ENCODE results near the gene SNX14. TPM values are rescaled to one million over a fixed set of nuclear protein-coding genes. Genes with fewer than 3 reads are reported as not detected.

The SNX14 gene
- total and polyA plus RNA-seq, 2 of the 13 experiments (the other 11 are each of a cell fraction or from before 2014, with no cell fraction given), result 83.5 to 112 TPM

DNA sequence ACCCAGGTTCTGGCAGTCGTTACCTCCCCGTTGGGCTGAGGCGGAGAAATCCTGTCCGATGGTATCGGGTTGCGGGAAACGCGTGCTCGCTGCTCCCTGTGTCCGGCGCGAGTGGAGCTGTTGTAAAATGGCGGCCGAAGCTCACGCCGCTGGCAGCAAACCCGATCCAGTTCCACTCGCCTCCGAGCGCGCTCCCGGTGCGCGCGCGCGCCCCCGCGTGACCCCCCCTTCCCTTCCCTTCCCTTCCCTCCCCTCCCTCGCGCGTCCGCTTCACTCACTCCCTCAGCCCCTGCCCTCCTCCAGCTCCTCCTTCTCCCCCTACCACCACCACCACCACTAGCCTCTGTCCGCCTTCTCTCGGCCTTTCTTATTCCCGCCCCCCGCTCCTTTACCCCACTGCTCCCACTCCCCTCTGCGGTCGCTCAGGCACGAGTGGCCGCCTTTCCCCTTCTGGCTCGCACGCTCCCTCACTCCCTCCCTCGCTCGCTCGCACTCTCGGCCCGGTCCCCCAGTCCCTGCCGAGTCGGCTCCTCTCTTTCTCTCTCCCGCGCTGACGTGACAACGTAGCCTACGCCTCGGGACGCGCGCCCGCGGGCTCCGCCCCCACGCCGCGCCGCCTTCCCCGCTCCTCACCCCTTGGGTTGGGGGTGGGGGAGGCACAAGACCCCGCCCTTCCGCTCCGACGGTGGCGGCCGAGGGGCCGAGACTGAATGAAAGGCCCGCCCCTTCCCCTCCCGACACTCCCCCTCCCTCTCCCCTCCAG, 49.3 kb upstream of the SNX14 start, which contains the start of gene SYNCRIP (continued):
- TF ChIP-seq, protein P1, sequence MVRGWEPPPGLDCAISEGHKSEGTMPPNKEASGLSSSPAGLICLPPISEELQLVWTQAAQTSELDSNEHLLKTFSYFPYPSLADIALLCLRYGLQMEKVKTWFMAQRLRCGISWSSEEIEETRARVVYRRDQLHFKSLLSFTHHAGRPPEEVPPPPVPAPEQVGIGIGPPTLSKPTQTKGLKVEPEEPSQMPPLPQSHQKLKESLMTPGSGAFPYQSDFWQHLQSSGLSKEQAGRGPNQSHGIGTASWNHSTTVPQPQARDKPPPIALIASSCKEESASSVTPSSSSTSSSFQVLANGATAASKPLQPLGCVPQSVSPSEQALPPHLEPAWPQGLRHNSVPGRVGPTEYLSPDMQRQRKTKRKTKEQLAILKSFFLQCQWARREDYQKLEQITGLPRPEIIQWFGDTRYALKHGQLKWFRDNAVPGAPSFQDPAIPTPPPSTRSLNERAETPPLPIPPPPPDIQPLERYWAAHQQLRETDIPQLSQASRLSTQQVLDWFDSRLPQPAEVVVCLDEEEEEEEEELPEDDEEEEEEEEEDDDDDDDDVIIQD (CRISPR knock-in tag; IDR thresholded peaks at IDR 0.05; ENCODE audit: low read depth), result peak; percentile 11; the same call in 1 of the 2 replicates
- TF ChIP-seq ELF1 (CRISPR knock-in tag; IDR thresholded peaks at IDR 0.05), result 0 out of 2 replicates have a peak, but pooled peaks have one; percentile 17
- peak; percentile 43; the same call in 1 of the 2 replicates for TF ChIP-seq ZFY (CRISPR knock-in tag; IDR thresholded peaks at IDR 0.05)
- TF ChIP-seq ZNF589 (CRISPR knock-in tag; conservative IDR thresholded peaks at IDR 0.05), result 0 out of 2 replicates have a peak, but pooled peaks have one; percentile 3
- no peak for TF ChIP-seq KLF11 (CRISPR knock-in tag; IDR thresholded peaks at IDR 0.05)
- TF ChIP-seq, protein P2, sequence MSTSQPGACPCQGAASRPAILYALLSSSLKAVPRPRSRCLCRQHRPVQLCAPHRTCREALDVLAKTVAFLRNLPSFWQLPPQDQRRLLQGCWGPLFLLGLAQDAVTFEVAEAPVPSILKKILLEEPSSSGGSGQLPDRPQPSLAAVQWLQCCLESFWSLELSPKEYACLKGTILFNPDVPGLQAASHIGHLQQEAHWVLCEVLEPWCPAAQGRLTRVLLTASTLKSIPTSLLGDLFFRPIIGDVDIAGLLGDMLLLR (CRISPR knock-in tag; IDR thresholded peaks at IDR 0.05), result peak; percentile 82; the same call in 1 of the 2 replicates
- TF ChIP-seq, protein P3, sequence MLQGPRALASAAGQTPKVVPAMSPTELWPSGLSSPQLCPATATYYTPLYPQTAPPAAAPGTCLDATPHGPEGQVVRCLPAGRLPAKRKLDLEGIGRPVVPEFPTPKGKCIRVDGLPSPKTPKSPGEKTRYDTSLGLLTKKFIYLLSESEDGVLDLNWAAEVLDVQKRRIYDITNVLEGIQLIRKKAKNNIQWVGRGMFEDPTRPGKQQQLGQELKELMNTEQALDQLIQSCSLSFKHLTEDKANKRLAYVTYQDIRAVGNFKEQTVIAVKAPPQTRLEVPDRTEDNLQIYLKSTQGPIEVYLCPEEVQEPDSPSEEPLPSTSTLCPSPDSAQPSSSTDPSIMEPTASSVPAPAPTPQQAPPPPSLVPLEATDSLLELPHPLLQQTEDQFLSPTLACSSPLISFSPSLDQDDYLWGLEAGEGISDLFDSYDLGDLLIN (CRISPR knock-in tag; IDR thresholded peaks at IDR 0.05; ENCODE audit: borderline replicate concordance), result peak; percentile 83; the same call in 1 of the 2 replicates
- TF ChIP-seq FOXK2 (IDR thresholded peaks at IDR 0.05), result no peak
- peak; percentile 72 for TF ChIP-seq MEF2D (CRISPR knock-in tag; IDR thresholded peaks at IDR 0.05)
- TF ChIP-seq AGO1 (IDR thresholded peaks at IDR 0.05; ENCODE audit: low read depth, low read length, poor library complexity, severe bottlenecking), result peak; percentile 3
- 0 out of 2 replicates have a peak, but pooled peaks have one; percentile 82 for TF ChIP-seq ZNF776 (CRISPR knock-in tag; IDR thresholded peaks at IDR 0.05)
- TF ChIP-seq KDM2A (CRISPR knock-in tag; IDR thresholded peaks at IDR 0.05; ENCODE audit: borderline replicate concordance, low read depth), result peak; percentile 73
- 0 out of 2 replicates have a peak, but pooled peaks have one; percentile 21 for TF ChIP-seq ZNF468 (CRISPR knock-in tag; IDR thresholded peaks at IDR 0.05)
- peak; percentile 67; the same call in 1 of the 2 replicates for TF ChIP-seq KDM5A (IDR thresholded peaks at IDR 0.05; ENCODE audit: borderline replicate concordance, low read length)
- TF ChIP-seq ZNF143 (CRISPR knock-in tag; IDR thresholded peaks at IDR 0.05), result no peak
- TF ChIP-seq DR1 (CRISPR knock-in tag; IDR thresholded peaks at IDR 0.05), result 0 out of 2 replicates have a peak, but pooled peaks have one; percentile 53
- TF ChIP-seq, protein P4, sequence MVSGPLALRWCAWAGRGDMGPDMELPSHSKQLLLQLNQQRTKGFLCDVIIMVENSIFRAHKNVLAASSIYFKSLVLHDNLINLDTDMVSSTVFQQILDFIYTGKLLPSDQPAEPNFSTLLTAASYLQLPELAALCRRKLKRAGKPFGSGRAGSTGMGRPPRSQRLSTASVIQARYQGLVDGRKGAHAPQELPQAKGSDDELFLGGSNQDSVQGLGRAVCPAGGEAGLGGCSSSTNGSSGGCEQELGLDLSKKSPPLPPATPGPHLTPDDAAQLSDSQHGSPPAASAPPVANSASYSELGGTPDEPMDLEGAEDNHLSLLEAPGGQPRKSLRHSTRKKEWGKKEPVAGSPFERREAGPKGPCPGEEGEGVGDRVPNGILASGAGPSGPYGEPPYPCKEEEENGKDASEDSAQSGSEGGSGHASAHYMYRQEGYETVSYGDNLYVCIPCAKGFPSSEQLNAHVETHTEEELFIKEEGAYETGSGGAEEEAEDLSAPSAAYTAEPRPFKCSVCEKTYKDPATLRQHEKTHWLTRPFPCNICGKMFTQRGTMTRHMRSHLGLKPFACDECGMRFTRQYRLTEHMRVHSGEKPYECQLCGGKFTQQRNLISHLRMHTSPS (CRISPR knock-in tag; IDR thresholded peaks at IDR 0.05; ENCODE audit: low read depth), result no peak
- no peak for TF ChIP-seq ZNF660 (CRISPR knock-in tag; IDR thresholded peaks at IDR 0.05; ENCODE audit: borderline replicate concordance, low read depth)
- no peak for TF ChIP-seq NR2F2 (IDR thresholded peaks at IDR 0.05; ENCODE audit: borderline replicate concordance, low read depth)
- peak; percentile 22 for TF ChIP-seq HOXA3 (CRISPR knock-in tag; IDR thresholded peaks at IDR 0.05)
- peak; percentile 31; the same call in 1 of the 2 replicates for TF ChIP-seq HOXA5 (CRISPR knock-in tag; IDR thresholded peaks at IDR 0.05)
- TF ChIP-seq ZNF234 (CRISPR knock-in tag; conservative IDR thresholded peaks at IDR 0.05), result 0 out of 2 replicates have a peak, but pooled peaks have one; percentile 25
- no peak for TF ChIP-seq RCOR2 (CRISPR knock-in tag; IDR thresholded peaks at IDR 0.05)
- TF ChIP-seq HOXA9 (CRISPR knock-in tag; IDR thresholded peaks at IDR 0.05; ENCODE audit: borderline replicate concordance), result peak; percentile 44; the same call in 1 of the 2 replicates
- TF ChIP-seq ZSCAN29 (CRISPR knock-in tag; conservative IDR thresholded peaks at IDR 0.05), result 0 out of 2 replicates have a peak, but pooled peaks have one; percentile 24
- peak; percentile 28; the same call in 1 of the 2 replicates for TF ChIP-seq ATF1 (CRISPR knock-in tag; IDR thresholded peaks at IDR 0.05)

Measured in HepG2 (cell line).